Esophagus muscularis mucosa (tissue), 4 donors: ENCODE results near the gene PODXL2. TPM values are rescaled to one million over a fixed set of nuclear protein-coding genes. Genes with fewer than 3 reads are reported as not detected.

Source experiments
- DNase-seq: peaks from one replicate; pipeline ENCODE4 v3.0.0-alpha.2; 2017; ENCODE audit errors: extremely low spot score
- H3K27ac ChIP-seq, 4 donors: fragments of 200-600 bp; sonication (generic); replicated peaks in 1 of 4; 1 replicate in 3 of 4; 2 replicates in 1 of 4; pipeline ENCODE4 v1.5.1; 2016 to 2019; ENCODE audit warnings: mild to moderate bottlenecking in 1 of 4
- H3K27me3 ChIP-seq, 4 donors: fragments of 200-600 bp; sonication (generic); one replicate each; pipeline versions ENCODE4 v1.5.1 to v1.6.0; 2016 to 2019
- H3K36me3 ChIP-seq, 4 donors: fragments of 200-600 bp; sonication (generic); one replicate each; pipeline ENCODE4 v1.5.1; 2016 to 2019
- H3K4me1 ChIP-seq, 4 donors: fragments of 200-600 bp; sonication (generic); one replicate each; pipeline ENCODE4 v1.5.1; 2016 to 2019
- H3K4me3 ChIP-seq, 4 donors: fragments of 200-600 bp; sonication (generic); 1 replicate in 2 of 4; 2 replicates in 2 of 4; pipeline ENCODE4 v1.5.1; 2016 to 2019; ENCODE audit warnings: mild to moderate bottlenecking in 4 of 4, moderate library complexity in 1 of 4
- H3K9me3 ChIP-seq, 4 donors: fragments of 200-600 bp; sonication (generic); 1 replicate in 3 of 4; 2 replicates in 1 of 4; pipeline ENCODE4 v1.5.1; 2016 to 2019
- EP300 ChIP-seq: sonication (generic); formaldehyde crosslinking; IDR thresholded peaks from one replicate; pipeline ENCODE4 v1.6.1; 2017; ENCODE audit warnings: antibody characterized with exemption
- POLR2A ChIP-seq: fragments of 450-650 bp; IDR thresholded peaks from one replicate; pipeline ENCODE4 v1.6.1; 2017; ENCODE audit warnings: antibody characterized with exemption, moderate library complexity, mild to moderate bottlenecking, low read depth
- POLR2AphosphoS5 ChIP-seq, 2 donors: sonication (generic); formaldehyde crosslinking; IDR thresholded peaks; one replicate each; pipeline ENCODE4 v1.6.1; 2017; ENCODE audit warnings: antibody characterized with exemption in 2 of 2
- WGBS: methylation state at CpG from one replicate; pipeline ENCODE4 v1.1.5; 2018; 5-methylcytosine and 5-hydroxymethylcytosine counted together
- intact Hi-C: fragments of 100-400 bp; cut with DNase I; formaldehyde crosslinking; loops from one replicate; pipeline ENCODE4 v1.15.1; 2023
- total RNA-seq, 4 donors: library from RNA; depleted of rRNA; stranded (reverse); fragments of >200 nt; gene quantifications; one replicate each; pipeline versions ENCODE4 v1.1.0 to v1.2.1, GENCODE V29; 2016
- TF ChIP-seq, protein P1 (sequence below), 3 experiments: fragments of 200-600 bp in 2 of 3; fragments of 450-650 bp in 1 of 3; sonication (generic) in 2 of 3; IDR thresholded peaks; one replicate each; pipeline ENCODE4 v1.5.1; 2017 to 2019; ENCODE audit warnings: antibody characterized with exemption in 3 of 3, mild to moderate bottlenecking in 2 of 3, moderate library complexity in 1 of 3

PODXL2 gene
- total RNA-seq, 4 donors from 2014 or later, result 1.7 to 3.1 (median 2.5) TPM

DNA sequence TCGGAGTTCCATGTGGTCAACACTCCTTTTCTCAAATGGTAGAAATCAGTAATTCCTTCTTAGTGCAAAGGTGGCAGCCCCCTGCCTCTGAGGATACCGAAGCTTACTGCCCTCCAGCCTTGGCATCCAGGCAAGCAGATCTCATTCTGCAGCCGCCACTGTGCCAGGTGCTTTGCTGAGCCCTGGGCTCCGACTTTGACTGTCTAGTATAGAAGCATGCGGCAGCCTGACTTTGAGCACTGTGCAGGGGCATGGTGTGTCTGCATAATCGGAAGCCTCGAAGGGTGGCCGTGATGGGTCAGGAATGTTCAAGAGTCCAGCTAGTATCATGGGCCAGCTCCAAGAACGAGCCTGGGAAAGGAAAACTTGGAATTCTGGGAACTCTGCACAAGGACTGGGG is 83.5 kb downstream of the PODXL2 start:
- Histone ChIP-seq H3K27ac (peak overlapping the region; percentile 42 to 68 (median 48)), H3K4me3 (no peak overlapping the region), H3K4me1 (peaks cover 58 to 86% (median 78%) of the 10 kb centered on the region in 4 donors), H3K9me3 (no peaks in the 10 kb centered on the region), H3K27me3 (no peaks in the 10 kb centered on the region), H3K36me3 (peaks cover 0 to 30% (median 12%) of the 10 kb centered on the region in 4 donors)
- intact Hi-C loops, result no loop called here
- TF ChIP-seq EP300, result no peak
- no peak for TF ChIP-seq POLR2A
- TF ChIP-seq, protein P1, sequence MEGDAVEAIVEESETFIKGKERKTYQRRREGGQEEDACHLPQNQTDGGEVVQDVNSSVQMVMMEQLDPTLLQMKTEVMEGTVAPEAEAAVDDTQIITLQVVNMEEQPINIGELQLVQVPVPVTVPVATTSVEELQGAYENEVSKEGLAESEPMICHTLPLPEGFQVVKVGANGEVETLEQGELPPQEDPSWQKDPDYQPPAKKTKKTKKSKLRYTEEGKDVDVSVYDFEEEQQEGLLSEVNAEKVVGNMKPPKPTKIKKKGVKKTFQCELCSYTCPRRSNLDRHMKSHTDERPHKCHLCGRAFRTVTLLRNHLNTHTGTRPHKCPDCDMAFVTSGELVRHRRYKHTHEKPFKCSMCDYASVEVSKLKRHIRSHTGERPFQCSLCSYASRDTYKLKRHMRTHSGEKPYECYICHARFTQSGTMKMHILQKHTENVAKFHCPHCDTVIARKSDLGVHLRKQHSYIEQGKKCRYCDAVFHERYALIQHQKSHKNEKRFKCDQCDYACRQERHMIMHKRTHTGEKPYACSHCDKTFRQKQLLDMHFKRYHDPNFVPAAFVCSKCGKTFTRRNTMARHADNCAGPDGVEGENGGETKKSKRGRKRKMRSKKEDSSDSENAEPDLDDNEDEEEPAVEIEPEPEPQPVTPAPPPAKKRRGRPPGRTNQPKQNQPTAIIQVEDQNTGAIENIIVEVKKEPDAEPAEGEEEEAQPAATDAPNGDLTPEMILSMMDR (IDR thresholded peaks at IDR 0.05), result no peak
- no peak for TF ChIP-seq POLR2AphosphoS5 (IDR thresholded peaks at IDR 0.05)
- 71% methylated on average over 9 of the region's 9 CpGs for WGBS
- no peak for DNase-seq

DNA sequence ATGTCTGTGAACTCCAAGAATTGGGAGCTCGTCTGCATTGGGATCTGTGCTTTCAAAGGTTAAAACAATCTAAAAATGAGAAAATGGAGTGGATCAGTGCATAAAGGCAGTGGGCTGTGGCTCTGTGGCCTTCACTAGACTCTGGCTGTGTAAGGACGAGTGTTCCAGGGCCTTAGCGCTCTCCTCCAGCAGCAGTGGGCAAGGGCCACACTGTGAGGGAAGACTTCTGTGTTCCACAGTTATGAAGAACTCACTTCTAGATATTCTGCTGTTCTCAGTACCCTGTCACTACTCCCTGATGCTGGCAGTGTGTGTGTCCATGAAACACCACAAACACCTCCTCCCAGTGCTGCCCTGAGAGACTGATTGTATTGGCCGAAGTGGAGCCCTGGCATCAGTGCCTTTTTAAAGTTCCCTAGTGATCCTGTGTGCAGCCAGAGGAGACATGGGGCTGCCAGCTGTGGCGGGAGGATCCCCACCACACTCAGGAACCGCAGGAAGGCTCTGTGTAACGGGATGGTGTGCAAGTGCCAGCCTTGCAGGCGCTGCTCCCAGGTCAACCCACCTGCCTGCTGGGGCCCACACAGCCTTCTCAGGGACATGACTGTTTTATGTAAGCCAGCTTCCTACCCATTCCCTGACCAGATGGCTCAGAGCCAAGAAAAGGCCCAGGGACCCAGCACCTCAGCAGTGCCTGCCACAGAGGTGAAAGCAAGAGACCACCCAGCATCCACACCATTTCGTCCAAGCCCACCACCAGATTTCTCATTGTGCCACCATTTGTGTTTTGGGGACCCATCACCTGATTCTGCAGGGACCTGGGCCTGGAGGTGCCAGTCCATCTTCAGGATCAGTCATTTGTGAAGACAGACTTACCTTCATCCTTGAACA is 84.1 kb downstream of the PODXL2 start:
- H3K27ac ChIP-seq, result peak overlapping the region; percentile 42 to 68 (median 48)
- DNase-seq, result no peak

DNA sequence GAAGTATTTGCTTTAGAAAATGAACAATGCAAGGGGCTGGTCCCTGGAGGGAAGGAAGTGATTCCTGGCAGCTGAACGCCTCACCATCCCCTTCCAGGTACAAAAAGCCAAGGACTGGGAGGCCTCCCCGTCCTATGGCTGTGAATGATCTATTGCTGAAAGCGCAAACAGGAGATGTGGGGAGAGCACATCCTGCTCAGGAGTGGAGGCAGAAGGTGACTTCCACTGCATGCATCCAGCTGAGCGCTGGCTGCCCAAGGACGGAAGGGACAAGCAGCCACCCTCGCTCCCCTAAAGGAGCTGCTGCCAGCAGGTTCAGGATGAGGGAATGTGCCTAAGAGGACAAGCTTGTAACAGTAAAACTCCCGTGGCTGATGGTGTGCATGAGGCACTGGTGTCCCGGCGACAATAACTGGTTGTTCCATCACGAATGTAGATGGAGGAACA is 85.2 kb downstream of the PODXL2 start:
- intact Hi-C loops, result no loop called here
- Histone ChIP-seq H3K27ac (peak overlapping the region in 3 of 4 donors; percentile 12 to 68 (median 42)), H3K27me3 (no peaks in the 10 kb centered on the region), H3K9me3 (no peaks in the 10 kb centered on the region), H3K4me1 (peaks cover 48 to 84% (median 75%) of the 10 kb centered on the region in 4 donors), H3K4me3 (no peak overlapping the region), H3K36me3 (peaks cover 0 to 40% (median 17%) of the 10 kb centered on the region in 4 donors)
- WGBS, result 75% methylated on average over 10 of the region's 10 CpGs
- TF ChIP-seq POLR2A (no peak), POLR2AphosphoS5 (IDR thresholded peaks at IDR 0.05) (peak in 1 of 2 donors; percentile 7)
- no peak for DNase-seq

More for the DNA sequence above, 84.1 kb downstream of the PODXL2 start:
- H3K36me3 ChIP-seq, result peaks cover 0 to 30% (median 12%) of the 10 kb centered on the region in 4 donors
- no peak overlapping the region for H3K4me3 ChIP-seq
- no peaks in the 10 kb centered on the region for H3K27me3 ChIP-seq
- H3K4me1 ChIP-seq, result peaks cover 53 to 86% (median 78%) of the 10 kb centered on the region in 4 donors
- TF ChIP-seq EP300 (no peak), POLR2AphosphoS5 (IDR thresholded peaks at IDR 0.05) (no peak), POLR2A (no peak)
- TF ChIP-seq, protein P1 (IDR thresholded peaks at IDR 0.05), result no peak
- no peaks in the 10 kb centered on the region for H3K9me3 ChIP-seq
- intact Hi-C loops, result no loop called here
- 75% methylated on average over 9 of the region's 9 CpGs for WGBS

DNA sequence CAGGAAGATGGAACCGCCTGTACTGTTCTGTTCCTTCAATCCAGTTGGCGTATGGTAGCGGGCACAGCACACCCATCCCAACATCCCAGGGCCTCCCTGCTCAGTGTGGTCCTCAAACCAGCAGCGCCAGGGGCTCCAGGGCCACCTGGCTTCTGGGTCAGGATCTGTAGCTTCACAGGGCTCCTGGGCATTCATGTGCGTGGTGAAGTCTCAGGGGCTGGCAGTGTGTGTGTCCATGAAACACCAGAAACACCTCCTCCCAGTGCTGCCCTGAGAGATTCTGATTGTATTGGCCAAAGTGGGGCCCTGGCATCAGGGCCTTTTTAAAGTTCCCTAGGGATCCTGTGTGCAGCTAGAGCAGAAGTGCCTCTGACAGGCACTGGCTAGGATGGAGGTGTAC is 85.9 kb downstream of the PODXL2 start:
- intact Hi-C loops, result no loop called here
- Histone ChIP-seq H3K4me1 (peaks cover 44 to 77% (median 69%) of the 10 kb centered on the region in 4 donors), H3K36me3 (peaks cover 0 to 47% (median 21%) of the 10 kb centered on the region in 4 donors), H3K27ac (peak overlapping the region in 3 of 4 donors; percentile 3 to 68 (median 16)), H3K9me3 (no peaks in the 10 kb centered on the region), H3K27me3 (no peaks in the 10 kb centered on the region), H3K4me3 (no peak overlapping the region)
- no peak for DNase-seq
- WGBS, result 81% methylated on average over 3 of the region's 5 CpGs
- TF ChIP-seq EP300, result no peak
- no peak for TF ChIP-seq POLR2A
- TF ChIP-seq, protein P1 (IDR thresholded peaks at IDR 0.05), result no peak
- TF ChIP-seq POLR2AphosphoS5 (IDR thresholded peaks at IDR 0.05), result no peak

DNA sequence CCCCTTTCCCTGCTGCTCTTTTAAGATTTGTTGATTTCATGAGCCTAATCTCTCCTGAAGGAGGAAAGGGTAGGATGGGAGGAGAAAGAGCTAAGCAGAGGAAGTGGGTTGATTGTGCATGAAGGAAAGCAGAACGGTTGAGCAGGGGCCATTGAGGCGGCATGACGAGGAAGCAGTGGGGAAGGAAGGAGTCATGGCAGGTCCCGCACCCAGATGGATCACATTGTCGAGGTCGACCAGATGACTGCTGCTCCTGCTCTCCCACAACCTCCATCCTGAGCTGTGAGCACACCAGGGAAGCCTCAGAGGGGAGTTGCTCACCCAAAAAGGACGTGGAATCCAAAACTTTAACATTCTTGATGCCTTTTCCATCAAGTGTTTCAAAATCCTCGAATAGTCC is 86.5 kb downstream of the PODXL2 start:
- peaks cover 0 to 54% (median 23%) of the 10 kb centered on the region in 4 donors for H3K36me3 ChIP-seq
- H3K4me1 ChIP-seq, result peaks cover 38 to 73% (median 63%) of the 10 kb centered on the region in 4 donors
- H3K9me3 ChIP-seq, result no peaks in the 10 kb centered on the region
- no peak for DNase-seq
- no peaks in the 10 kb centered on the region for H3K27me3 ChIP-seq
- H3K4me3 ChIP-seq, result no peak overlapping the region
- TF ChIP-seq POLR2AphosphoS5 (IDR thresholded peaks at IDR 0.05) (no peak), EP300 (no peak), POLR2A (no peak)
- TF ChIP-seq, protein P1 (IDR thresholded peaks at IDR 0.05), result no peak
- WGBS, result 54% methylated on average over 8 of the region's 8 CpGs
- peak overlapping the region in 2 of 4 donors; percentile 9 to 68 for H3K27ac ChIP-seq
- intact Hi-C loops, result no loop called here
